ENCODE data around the gene WDR88.

DNA sequence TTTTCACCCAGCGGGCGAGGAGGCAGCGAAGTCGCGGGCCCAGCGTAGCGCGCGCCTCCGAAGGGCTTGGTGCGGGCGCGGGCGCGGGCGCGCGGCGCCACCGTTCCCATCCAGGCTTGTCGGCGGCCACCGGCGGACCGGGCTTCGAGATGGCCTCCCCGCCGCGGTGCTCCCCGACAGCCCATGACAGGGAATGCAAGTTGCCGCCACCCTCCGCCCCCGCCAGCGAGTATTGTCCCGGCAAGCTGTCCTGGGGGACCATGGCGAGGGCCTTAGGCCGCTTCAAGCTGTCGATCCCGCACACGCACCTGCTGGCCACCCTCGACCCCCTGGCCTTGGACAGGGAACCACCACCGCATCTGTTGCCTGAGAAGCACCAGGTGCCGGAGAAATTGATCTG is at the start of gene WDR88:
- TF ChIP-seq, protein P1, sequence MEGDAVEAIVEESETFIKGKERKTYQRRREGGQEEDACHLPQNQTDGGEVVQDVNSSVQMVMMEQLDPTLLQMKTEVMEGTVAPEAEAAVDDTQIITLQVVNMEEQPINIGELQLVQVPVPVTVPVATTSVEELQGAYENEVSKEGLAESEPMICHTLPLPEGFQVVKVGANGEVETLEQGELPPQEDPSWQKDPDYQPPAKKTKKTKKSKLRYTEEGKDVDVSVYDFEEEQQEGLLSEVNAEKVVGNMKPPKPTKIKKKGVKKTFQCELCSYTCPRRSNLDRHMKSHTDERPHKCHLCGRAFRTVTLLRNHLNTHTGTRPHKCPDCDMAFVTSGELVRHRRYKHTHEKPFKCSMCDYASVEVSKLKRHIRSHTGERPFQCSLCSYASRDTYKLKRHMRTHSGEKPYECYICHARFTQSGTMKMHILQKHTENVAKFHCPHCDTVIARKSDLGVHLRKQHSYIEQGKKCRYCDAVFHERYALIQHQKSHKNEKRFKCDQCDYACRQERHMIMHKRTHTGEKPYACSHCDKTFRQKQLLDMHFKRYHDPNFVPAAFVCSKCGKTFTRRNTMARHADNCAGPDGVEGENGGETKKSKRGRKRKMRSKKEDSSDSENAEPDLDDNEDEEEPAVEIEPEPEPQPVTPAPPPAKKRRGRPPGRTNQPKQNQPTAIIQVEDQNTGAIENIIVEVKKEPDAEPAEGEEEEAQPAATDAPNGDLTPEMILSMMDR (IDR thresholded peaks at IDR 0.05 in 4 of 5, conservative IDR thresholded peaks at IDR 0.05 in 1 of 5): no peak
- TF ChIP-seq POLR2A (IDR thresholded peaks at IDR 0.05): no peak

Data from gastrocnemius medialis (tissue), 4 donors.